Skeletal muscle tissue (tissue), 4 donors: ENCODE results near the gene IL13RA1. TPM values are rescaled to one million over a fixed set of nuclear protein-coding genes. Genes with fewer than 3 reads are reported as not detected.
A peak's percentile ranks its signal among the peaks of the same experiment; 100 is the strongest.

Source experiments
- H3K27ac ChIP-seq: one replicate; pipeline ENCODE4 v1.7.0; 2013; ENCODE audit warnings: mild to moderate bottlenecking, low read depth, low read length, inconsistent platforms
- H3K27me3 ChIP-seq, 3 donors: one replicate each; pipeline ENCODE4 v1.7.0; 2013; ENCODE audit warnings: low read length in 3 of 3; ENCODE audit not compliant: control insufficient read depth in 3 of 3, insufficient read depth in 3 of 3
- H3K36me3 ChIP-seq, 3 donors: one replicate each; pipeline ENCODE4 v1.7.0; 2013; ENCODE audit warnings: low read length in 3 of 3; ENCODE audit not compliant: control insufficient read depth in 3 of 3, insufficient read depth in 3 of 3
- H3K4me1 ChIP-seq, 3 donors: one replicate each; pipeline ENCODE4 v1.7.0; 2013; ENCODE audit warnings: low read length in 3 of 3, mild to moderate bottlenecking in 3 of 3; ENCODE audit not compliant: control insufficient read depth in 3 of 3, insufficient read depth in 3 of 3
- H3K4me3 ChIP-seq, 3 donors: one replicate each; pipeline ENCODE4 v1.7.0; 2013; ENCODE audit warnings: low read length in 3 of 3
- H3K9ac ChIP-seq, 3 donors: one replicate each; pipeline ENCODE4 v1.7.0; 2013; ENCODE audit warnings: low read length in 3 of 3, mild to moderate bottlenecking in 3 of 3, moderate library complexity in 2 of 3, low read depth in 1 of 3
- H3K9me3 ChIP-seq, 3 donors: one replicate each; pipeline ENCODE4 v1.7.0; 2013; ENCODE audit warnings: low read length in 3 of 3; ENCODE audit not compliant: control insufficient read depth in 3 of 3
- total RNA-seq: library from RNA; depleted of rRNA; stranded (reverse); fragments of >200 nt; gene quantifications from one replicate; pipeline ENCODE4 v1.2.3, GENCODE V29; 2014
- donor health status: Osteomylitis.

Gene IL13RA1
- total RNA-seq, 1 donor from 2014 or later, result 26.1 TPM

GRCh38 chrX:118745570-118745969, 18.2 kb downstream of the IL13RA1 start:
- Histone ChIP-seq H3K9me3 (no peaks in the 10 kb centered on the region), H3K36me3 (peaks cover 0 to 4% (median 3%) of the 10 kb centered on the region in 3 donors), H3K9ac (no peak overlapping the region), H3K27me3 (peaks cover 0 to 4% (median 0%) of the 10 kb centered on the region in 3 donors), H3K27ac (peak overlapping the region; percentile 61), H3K4me1 (peaks cover 3 to 6% (median 5%) of the 10 kb centered on the region in 3 donors), H3K4me3 (peak overlapping the region in 1 of 3 donors; percentile 38)

DNA sequence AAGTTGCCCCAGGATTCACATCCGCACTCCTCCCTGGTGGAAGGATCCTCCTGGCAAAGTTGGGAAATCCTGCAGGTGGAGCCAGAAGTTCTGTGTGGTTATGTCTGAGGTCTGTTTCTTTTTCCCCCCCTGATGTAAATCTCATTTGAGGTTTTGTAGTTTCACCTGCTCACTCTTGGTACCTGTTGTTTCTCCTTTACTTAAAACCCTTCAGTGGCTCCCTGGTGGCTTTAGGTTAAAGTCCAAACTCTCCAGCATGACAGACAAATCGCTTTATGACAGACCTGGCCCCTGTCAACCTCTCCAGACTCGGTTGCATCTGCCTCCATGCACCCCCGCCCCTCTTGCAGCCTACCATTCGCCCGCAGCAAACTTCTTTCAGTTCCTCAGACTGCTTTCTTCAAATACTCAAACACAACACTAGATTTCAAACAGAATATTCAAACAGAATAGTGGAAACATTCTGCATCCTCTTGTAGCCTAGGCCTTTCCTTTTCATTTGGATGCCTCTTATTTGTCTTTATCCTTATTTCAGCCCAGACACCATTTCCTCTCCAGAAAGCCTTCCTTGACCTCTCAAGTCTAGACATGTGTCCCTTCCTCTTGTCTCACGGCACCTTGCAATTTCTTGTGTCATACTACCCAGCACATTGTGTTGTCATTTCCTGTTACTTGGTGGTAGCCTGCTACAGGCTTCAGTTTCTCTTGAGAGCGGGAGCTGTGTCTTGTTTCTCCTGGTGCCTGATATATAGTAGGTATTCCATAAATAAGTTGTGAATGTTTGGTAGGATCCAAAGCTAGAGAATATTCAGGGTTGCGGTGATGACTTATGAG, 24.8 kb downstream of the IL13RA1 start:
- Histone ChIP-seq H3K9me3 (no peaks in the 10 kb centered on the region), H3K9ac (no peak overlapping the region), H3K27me3 (no peaks in the 10 kb centered on the region), H3K4me1 (peaks cover 0 to 5% (median 2%) of the 10 kb centered on the region in 3 donors), H3K27ac (no peak overlapping the region), H3K36me3 (peaks cover 4 to 14% (median 13%) of the 10 kb centered on the region in 3 donors), H3K4me3 (no peak overlapping the region)

DNA sequence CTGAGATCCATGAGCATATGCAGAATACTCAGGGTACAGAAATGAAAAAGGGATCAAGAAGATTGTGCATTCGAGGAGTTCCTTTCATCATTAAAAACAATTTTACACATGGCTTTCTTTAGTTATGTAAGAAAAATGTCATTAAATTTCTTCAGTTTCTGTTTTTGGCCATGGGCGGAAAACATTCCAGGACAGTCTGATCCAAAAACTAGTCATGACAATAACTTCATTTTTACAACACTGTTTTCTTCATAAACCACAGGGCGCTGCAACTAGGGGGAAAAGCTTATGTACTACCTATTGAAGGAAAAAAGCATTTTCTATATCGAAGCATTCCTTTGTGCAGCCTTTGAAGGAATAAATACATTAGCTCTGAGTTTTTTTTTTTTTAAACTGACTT, 28.2 kb downstream of the IL13RA1 start:
- Histone ChIP-seq H3K27me3 (no peaks in the 10 kb centered on the region), H3K4me3 (no peak overlapping the region), H3K9me3 (no peaks in the 10 kb centered on the region), H3K27ac (no peak overlapping the region), H3K9ac (no peak overlapping the region), H3K36me3 (peaks cover 4 to 13% (median 11%) of the 10 kb centered on the region in 3 donors), H3K4me1 (peaks cover 3 to 7% (median 6%) of the 10 kb centered on the region in 3 donors)

- peaks cover 4 to 13% (median 8%) of the 10 kb centered on the region in 3 donors for H3K36me3 ChIP-seq
- H3K4me1 ChIP-seq, result peaks cover 3 to 7% (median 7%) of the 10 kb centered on the region in 3 donors
- peak overlapping the region; percentile 25 for H3K27ac ChIP-seq
- H3K9ac ChIP-seq, result no peak overlapping the region
- H3K4me3 ChIP-seq, result no peak overlapping the region
- H3K9me3 ChIP-seq, result no peaks in the 10 kb centered on the region
- no peaks in the 10 kb centered on the region for H3K27me3 ChIP-seq
Observed at GRCh38 chrX:118756101-118756500, 28.7 kb downstream of the IL13RA1 start.

- Histone ChIP-seq H3K4me3 (no peak overlapping the region), H3K27ac (no peak overlapping the region), H3K9me3 (no peaks in the 10 kb centered on the region), H3K27me3 (no peaks in the 10 kb centered on the region), H3K4me1 (peaks cover 10 to 21% (median 16%) of the 10 kb centered on the region in 3 donors), H3K9ac (no peak overlapping the region), H3K36me3 (peaks cover 0 to 6% (median 3%) of the 10 kb centered on the region in 3 donors)
Observed at GRCh38 chrX:118758511-118758910, 31.1 kb downstream of the IL13RA1 start.

- no peak overlapping the region for H3K9ac ChIP-seq
- no peak overlapping the region for H3K27ac ChIP-seq
- H3K4me3 ChIP-seq, result no peak overlapping the region
- peaks cover 10 to 21% (median 16%) of the 10 kb centered on the region in 3 donors for H3K4me1 ChIP-seq
- H3K27me3 ChIP-seq, result no peaks in the 10 kb centered on the region
- peaks cover 0 to 6% (median 3%) of the 10 kb centered on the region in 3 donors for H3K36me3 ChIP-seq
- H3K9me3 ChIP-seq, result no peaks in the 10 kb centered on the region
Observed at GRCh38 chrX:118760025-118760424, 32.6 kb downstream of the IL13RA1 start.

- peak overlapping the region; percentile 16 for H3K27ac ChIP-seq
- peaks cover 10 to 16% (median 14%) of the 10 kb centered on the region in 3 donors for H3K4me1 ChIP-seq
- no peaks in the 10 kb centered on the region for H3K27me3 ChIP-seq
- H3K9me3 ChIP-seq, result no peaks in the 10 kb centered on the region
- no peak overlapping the region for H3K9ac ChIP-seq
- peaks cover 2 to 6% (median 3%) of the 10 kb centered on the region in 3 donors for H3K36me3 ChIP-seq
- H3K4me3 ChIP-seq, result no peak overlapping the region
Observed at GRCh38 chrX:118761939-118762707, 34.7 kb downstream of the IL13RA1 start.

DNA sequence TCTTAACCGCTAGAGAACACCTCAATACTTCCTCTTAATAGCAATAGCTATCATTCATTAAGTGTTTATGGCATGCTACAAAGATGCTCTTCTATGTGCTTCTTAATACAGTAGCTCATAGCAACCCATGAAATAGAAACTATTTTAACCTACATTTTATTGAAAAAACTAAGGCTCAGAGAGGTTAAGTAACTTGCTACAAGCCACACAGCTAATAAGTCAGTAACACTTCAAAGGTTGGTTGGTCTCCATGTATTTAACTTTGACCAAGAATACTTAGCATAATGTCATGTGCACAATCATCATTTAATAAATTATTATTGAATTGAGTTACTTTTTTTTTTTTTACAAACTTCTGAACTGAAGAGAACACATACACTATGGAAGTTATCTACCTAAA, 36.1 kb downstream of the IL13RA1 start:
- H3K9me3 ChIP-seq, result no peaks in the 10 kb centered on the region
- H3K4me1 ChIP-seq, result peaks cover 10 to 16% (median 14%) of the 10 kb centered on the region in 3 donors
- no peaks in the 10 kb centered on the region for H3K27me3 ChIP-seq
- H3K27ac ChIP-seq, result no peak overlapping the region
- no peak overlapping the region for H3K4me3 ChIP-seq
- H3K36me3 ChIP-seq, result peaks cover 4 to 7% (median 6%) of the 10 kb centered on the region in 3 donors
- H3K9ac ChIP-seq, result no peak overlapping the region

- Histone ChIP-seq H3K27me3 (no peaks in the 10 kb centered on the region), H3K4me1 (peaks cover 10 to 16% (median 14%) of the 10 kb centered on the region in 3 donors), H3K9me3 (no peaks in the 10 kb centered on the region), H3K27ac (no peak overlapping the region), H3K4me3 (no peak overlapping the region), H3K9ac (no peak overlapping the region), H3K36me3 (peaks cover 4 to 8% (median 7%) of the 10 kb centered on the region in 3 donors)
Observed at GRCh38 chrX:118764122-118764521, 36.7 kb downstream of the IL13RA1 start.
